Left lung (tissue), 10 donors: ENCODE results near the gene CIP2A. TPM values are rescaled to one million over a fixed set of nuclear protein-coding genes. Genes with fewer than 3 reads are reported as not detected.

Experiments used
- ATAC-seq: fragments of 200-7000 bp; cut with Tn5 transposase; one replicate; pipeline ENCODE4 v1.9.1; 2020; ENCODE audit warnings: moderate library complexity
- DNase-seq, 4 donors: peaks; one replicate each; pipeline ENCODE4 v3.0.0-alpha.2; 2013 to 2020
- H3K27ac ChIP-seq, 2 donors: fragments of 200-600 bp; sonication (generic) in 1 of 2; one replicate each; pipeline versions ENCODE4 v1.5.0 to v1.8.0; 2020 to 2021
- H3K27me3 ChIP-seq, 2 donors: fragments of 200-600 bp; sonication (generic) in 1 of 2; one replicate each; pipeline versions ENCODE4 v1.5.0 to v1.8.0; 2020 to 2021
- H3K36me3 ChIP-seq, 2 donors: fragments of 200-600 bp; sonication (generic) in 1 of 2; one replicate each; pipeline versions ENCODE4 v1.5.0 to v1.8.0; 2020 to 2021
- H3K4me1 ChIP-seq, 2 donors: fragments of 200-600 bp; one replicate each; pipeline ENCODE4 v1.8.0; 2021
- H3K4me3 ChIP-seq, 2 donors: fragments of 200-600 bp; sonication (generic) in 1 of 2; one replicate each; pipeline versions ENCODE4 v1.5.0 to v1.8.0; 2020 to 2021; ENCODE audit warnings: mild to moderate bottlenecking in 1 of 2
- H3K9me3 ChIP-seq, 2 donors: fragments of 200-600 bp; sonication (generic) in 1 of 2; one replicate each; pipeline versions ENCODE4 v1.5.0 to v1.8.0; 2020 to 2021
- CTCF ChIP-seq, 2 donors: fragments of 200-600 bp; sonication (generic) in 1 of 2; IDR thresholded peaks; one replicate each; pipeline versions ENCODE4 v1.5.0 to v1.8.0; 2021; ENCODE audit warnings: antibody characterized with exemption in 2 of 2
- intact Hi-C, 2 donors: fragments of 100-400 bp; cut with DNase I; formaldehyde crosslinking; loops; one replicate each; pipeline versions ENCODE4 v1.11.2 to v1.14.2; 2022
- polyA plus RNA-seq, 6 donors: library from polyadenylated mRNA; unstranded; fragments of 120-200 nt; gene quantifications; one replicate each; pipeline ENCODE4 v1.2.1, GENCODE V29; 2013; ENCODE audit not compliant: insufficient read length in 6 of 6
- total RNA-seq, 2 donors: library from RNA; stranded (reverse); fragmentation: NEBNext Ultra II Directional; extraction: Animal tissue kit (Norgen Biotek cat#: 25700); gene quantifications; one replicate each; pipeline ENCODE4 v1.2.1, GENCODE V29; 2021
- donor health status: DM: no; HTN: yes; CAD: no.
- donor health status: DM: no; HTN: no; CAD: no.

The CIP2A gene
- total and polyA plus RNA-seq, 8 donors = 3.8 to 26.1 (median 17.6) TPM

- no peak for TF ChIP-seq CTCF (IDR thresholded peaks at IDR 0.05)
- DNase-seq (no peak), ATAC-seq (no peak)
- no peaks in the 10 kb centered on the region for H3K9me3 ChIP-seq
- no peaks in the 10 kb centered on the region for H3K4me1 ChIP-seq
- no peaks in the 10 kb centered on the region for H3K36me3 ChIP-seq
- H3K27ac ChIP-seq = no peak overlapping the region
- intact Hi-C loops = no loop called here
- H3K27me3 ChIP-seq = no peaks in the 10 kb centered on the region
- H3K4me3 ChIP-seq = no peak overlapping the region
These were observed 21.4 kb upstream of the CIP2A start for GRCh38 chr3:108610651-108611050.

GRCh38 chr3:108608750-108609149, 19.5 kb upstream of the CIP2A start:
- TF ChIP-seq CTCF (IDR thresholded peaks at IDR 0.05) = no peak
- Histone ChIP-seq H3K27me3 (no peaks in the 10 kb centered on the region), H3K27ac (no peak overlapping the region), H3K4me1 (no peaks in the 10 kb centered on the region), H3K4me3 (no peak overlapping the region), H3K9me3 (no peaks in the 10 kb centered on the region), H3K36me3 (no peaks in the 10 kb centered on the region)
- intact Hi-C loops = no loop called here
- no peak for DNase-seq
- ATAC-seq = no peak

- Histone ChIP-seq H3K27ac (no peak overlapping the region), H3K4me1 (no peaks in the 10 kb centered on the region), H3K4me3 (no peak overlapping the region), H3K9me3 (no peaks in the 10 kb centered on the region), H3K27me3 (no peaks in the 10 kb centered on the region), H3K36me3 (no peaks in the 10 kb centered on the region)
- no peak for DNase-seq
- TF ChIP-seq CTCF (IDR thresholded peaks at IDR 0.05) = no peak
- ATAC-seq = no peak
- intact Hi-C loops = no loop called here
These were observed 16.3 kb upstream of the CIP2A start for GRCh38 chr3:108605491-108605890.

- Histone ChIP-seq H3K4me1 (no peaks in the 10 kb centered on the region), H3K27me3 (no peaks in the 10 kb centered on the region), H3K9me3 (no peaks in the 10 kb centered on the region), H3K36me3 (no peaks in the 10 kb centered on the region), H3K27ac (no peak overlapping the region), H3K4me3 (no peak overlapping the region)
- DNase-seq (no peak), ATAC-seq (no peak)
- intact Hi-C loops = no loop called here
- TF ChIP-seq CTCF (IDR thresholded peaks at IDR 0.05) = no peak
These were observed 15.8 kb upstream of the CIP2A start for GRCh38 chr3:108605028-108605427.

GRCh38 chr3:108603691-108604090, 14.5 kb upstream of the CIP2A start:
- no peak for ATAC-seq
- intact Hi-C loops = no loop called here
- TF ChIP-seq CTCF (IDR thresholded peaks at IDR 0.05) = no peak
- Histone ChIP-seq H3K4me1 (no peaks in the 10 kb centered on the region), H3K27ac (no peak overlapping the region), H3K9me3 (no peaks in the 10 kb centered on the region), H3K36me3 (no peaks in the 10 kb centered on the region), H3K4me3 (no peak overlapping the region), H3K27me3 (no peaks in the 10 kb centered on the region)
- no peak for DNase-seq
